Globus pallidus (tissue), 1 donor: ENCODE results near the gene GPR55.

Source experiments
- DNase-seq: peaks from one replicate; pipeline ENCODE4 v3.0.0-alpha.2; 2015; ENCODE audit warnings: low spot score

Gene GPR55

GRCh38 chr2:230900336-230900995 lies 24.6 kb downstream of the GPR55 start:
- DNase-seq, result no peak

GRCh38 chr2:230899786-230900185 lies 25.3 kb downstream of the GPR55 start:
- no peak for DNase-seq

GRCh38 chr2:230899287-230899686 lies 25.8 kb downstream of the GPR55 start:
- DNase-seq, result no peak

- DNase-seq, result no peak
These were observed 26.3 kb downstream of the GPR55 start for GRCh38 chr2:230898713-230899091.

- no peak for DNase-seq
These were observed 26.9 kb downstream of the GPR55 start for GRCh38 chr2:230898016-230898712.

- DNase-seq, result no peak
These were observed 28.5 kb downstream of the GPR55 start for GRCh38 chr2:230896346-230897115.

GRCh38 chr2:230895536-230896345 lies 29.3 kb downstream of the GPR55 start:
- no peak for DNase-seq

- DNase-seq, result peak; percentile 65
These were observed 30.9 kb downstream of the GPR55 start for GRCh38 chr2:230893841-230894781.

- DNase-seq, result no peak
These were observed 31.7 kb downstream of the GPR55 start for GRCh38 chr2:230893338-230893737.

GRCh38 chr2:230891509-230891908 lies 33.5 kb downstream of the GPR55 start:
- no peak for DNase-seq

GRCh38 chr2:230891064-230891463 lies 34.0 kb downstream of the GPR55 start:
- DNase-seq, result no peak

GRCh38 chr2:230890646-230891045 lies 34.4 kb downstream of the GPR55 start:
- no peak for DNase-seq

GRCh38 chr2:230889911-230890601 lies 35.0 kb downstream of the GPR55 start:
- DNase-seq, result no peak

- DNase-seq, result no peak
These were observed 36.1 kb downstream of the GPR55 start for GRCh38 chr2:230888824-230889400.

GRCh38 chr2:230887342-230887741 lies 37.7 kb downstream of the GPR55 start:
- DNase-seq, result no peak

GRCh38 chr2:230886671-230887071 lies 38.4 kb downstream of the GPR55 start:
- no peak for DNase-seq

GRCh38 chr2:230886206-230886605 lies 38.8 kb downstream of the GPR55 start:
- no peak for DNase-seq

GRCh38 chr2:230885463-230886130 lies 39.4 kb downstream of the GPR55 start:
- no peak for DNase-seq

GRCh38 chr2:230881840-230882239 lies 43.2 kb downstream of the GPR55 start:
- no peak for DNase-seq
